ENCODE results near the gene PLXNA2. TPM values are rescaled to one million over a fixed set of nuclear protein-coding genes. Genes with fewer than 3 reads are reported as not detected.
A peak's percentile ranks its signal among the peaks of the same experiment; 100 is the strongest.

PLXNA2 gene
- total and polyA plus RNA-seq, 8 donors, result 48.7 to 137 (median 72.9) TPM

- Histone ChIP-seq H3K4me1 (peaks cover 0 to 9% (median 0%) of the 10 kb centered on the region in 3 donors), H3K4me3 (no peak overlapping the region), H3K9me3 (no peaks in the 10 kb centered on the region), H3K36me3 (no peaks in the 10 kb centered on the region), H3K27me3 (peaks cover 0 to 8% (median 2%) of the 10 kb centered on the region in 4 donors), H3K27ac (no peak overlapping the region)
- intact Hi-C loops (cut with DNase I), result no loop called here
- ATAC-seq (no peak), FAIRE-seq (no peak), DNase-seq (no peak)
- 78 to 90% methylated on average over 3 of the region's 3 CpGs for WGBS, 2 donors
- no peak for TF ChIP-seq CTCF (IDR thresholded peaks at IDR 0.05)
These were observed 21.3 kb upstream of the PLXNA2 start for GRCh38 chr1:208265525-208265924.

GRCh38 chr1:208265122-208265469 is 20.9 kb upstream of the PLXNA2 start:
- peaks cover 0 to 8% (median 2%) of the 10 kb centered on the region in 4 donors for H3K27me3 ChIP-seq
- no peaks in the 10 kb centered on the region for H3K9me3 ChIP-seq
- no peak overlapping the region for H3K27ac ChIP-seq
- no peak for TF ChIP-seq CTCF (IDR thresholded peaks at IDR 0.05)
- H3K4me1 ChIP-seq, result peaks cover 0 to 9% (median 0%) of the 10 kb centered on the region in 3 donors
- 56 to 70% methylated on average over 2 of the region's 2 CpGs for WGBS, 2 donors
- DNase-seq (no peak), ATAC-seq (peak in 1 of 4 donors; percentile 11), FAIRE-seq (no peak)
- H3K4me3 ChIP-seq, result no peak overlapping the region
- H3K36me3 ChIP-seq, result no peaks in the 10 kb centered on the region
- intact Hi-C loops (cut with DNase I), result no loop called here

- no peak overlapping the region for H3K27ac ChIP-seq
- peaks cover 0 to 8% (median 2%) of the 10 kb centered on the region in 4 donors for H3K27me3 ChIP-seq
- FAIRE-seq (no peak), ATAC-seq (peak; percentile 82 to 91 (median 85)), DNase-seq (no peak)
- intact Hi-C loops (cut with DNase I), result no loop called here
- H3K4me3 ChIP-seq, result no peak overlapping the region
- WGBS, 2 donors, result 17 to 21% methylated on average over 2 of the region's 2 CpGs
- TF ChIP-seq CTCF (IDR thresholded peaks at IDR 0.05), result no peak
- no peaks in the 10 kb centered on the region for H3K36me3 ChIP-seq
- no peaks in the 10 kb centered on the region for H3K9me3 ChIP-seq
- peaks cover 0 to 9% (median 0%) of the 10 kb centered on the region in 3 donors for H3K4me1 ChIP-seq
These were observed 20.4 kb upstream of the PLXNA2 start for GRCh38 chr1:208264469-208265121.

GRCh38 chr1:208261874-208262273 is 17.7 kb upstream of the PLXNA2 start:
- FAIRE-seq (no peak), DNase-seq (no peak), ATAC-seq (no peak)
- WGBS, 2 donors, result 65 to 70% methylated on average over 4 of the region's 4 CpGs
- Histone ChIP-seq H3K27me3 (no peaks in the 10 kb centered on the region), H3K9me3 (no peaks in the 10 kb centered on the region), H3K27ac (no peak overlapping the region), H3K4me3 (no peak overlapping the region), H3K36me3 (no peaks in the 10 kb centered on the region), H3K4me1 (peaks cover 0 to 9% (median 0%) of the 10 kb centered on the region in 3 donors)
- TF ChIP-seq CTCF (IDR thresholded peaks at IDR 0.05), result no peak
- intact Hi-C loops (cut with DNase I), result no loop called here

- Histone ChIP-seq H3K27ac (no peak overlapping the region), H3K27me3 (no peaks in the 10 kb centered on the region), H3K4me3 (no peak overlapping the region), H3K9me3 (no peaks in the 10 kb centered on the region), H3K4me1 (no peaks in the 10 kb centered on the region), H3K36me3 (no peaks in the 10 kb centered on the region)
- DNase-seq (no peak), ATAC-seq (no peak), FAIRE-seq (no peak)
- WGBS, 2 donors, result 84 to 85% methylated on average over 3 of the region's 3 CpGs
- intact Hi-C loops (cut with DNase I), result no loop called here
- TF ChIP-seq CTCF (IDR thresholded peaks at IDR 0.05), result no peak
These were observed 14.1 kb upstream of the PLXNA2 start for GRCh38 chr1:208258277-208258676.

Measured in pancreas (tissue), 10 donors.